Endothelial cell of umbilical vein (primary cell): ENCODE data around the gene PCDH7. TPM values are rescaled to one million over a fixed set of nuclear protein-coding genes. Genes with fewer than 3 reads are reported as not detected.
A peak's percentile ranks its signal among the peaks of the same experiment; 100 is the strongest.

Experiments
- Bru-seq: library from RNA; stranded (reverse); fragments of 400-500 nt; gene quantifications from one replicate; lab custom pipeline; 2021; lab: Mats Ljungman, UMichigan
- BruChase-seq, 2 experiments: library from RNA; stranded (reverse); fragments of 400-500 nt; gene quantifications; one replicate each; lab custom pipeline; 2021; lab: Mats Ljungman, UMichigan
- BruUV-seq: library from RNA; stranded (reverse); fragments of 400-500 nt; replicated peaks from 2 replicates; lab custom pipeline; 2021; lab: Mats Ljungman, UMichigan
- CTCF ChIA-PET: fragments of 300-600, 350-600 bp; sonication (Branson Sonifier 250); formaldehyde crosslinking; loops from one replicate; lab custom pipeline; 2021; ENCODE audit warnings: antibody characterized with exemption, inconsistent platforms; lab: Charles Lee
- POLR2A ChIA-PET: fragments of 300-600, 350-600 bp; sonication (Branson Sonifier 250); formaldehyde crosslinking; loops from one replicate; lab custom pipeline; 2021; ENCODE audit warnings: antibody characterized with exemption, inconsistent platforms; lab: Charles Lee
- DNase-seq: peaks from one replicate; pipeline ENCODE4 v3.0.0-alpha.2; 2011; ENCODE audit warnings: low read depth, low spot score
- FAIRE-seq: peaks from 2 replicates; lab custom pipeline; 2011; peaks lifted over from hg19 to GRCh38; lab: Jason Lieb, UNC
- H2AFZ ChIP-seq: 2 replicates; pipeline ENCODE4 v1.6.0; 2012; ENCODE audit warnings: low read depth, low read length, control low read depth, inconsistent platforms
- H3K27ac ChIP-seq: 2 replicates; pipeline ENCODE4 v1.5.1; 2011; ENCODE audit warnings: low read depth, mild to moderate bottlenecking, control low read depth, low read length, moderate library complexity; ENCODE audit not compliant: insufficient read depth
- H3K27me3 ChIP-seq, 2 experiments: 2 replicates each; pipeline versions ENCODE4 v1.6.0 to v1.6.1; 2011; ENCODE audit warnings: low read length in 2 of 2, mixed read lengths in 1 of 2; ENCODE audit not compliant: control insufficient read depth in 2 of 2, insufficient read depth in 2 of 2
- H3K36me3 ChIP-seq, 2 experiments: 2 replicates in 1 of 2; 3 replicates in 1 of 2; pipeline ENCODE4 v1.5.1; 2011; ENCODE audit warnings: low read length in 2 of 2, mild to moderate bottlenecking in 1 of 2, moderate library complexity in 1 of 2; ENCODE audit not compliant: control insufficient read depth in 2 of 2, insufficient read depth in 2 of 2; ENCODE audit errors: extremely low read depth in 1 of 2
- H3K4me1 ChIP-seq: 3 replicates; pipeline ENCODE4 v1.5.1; 2011; ENCODE audit warnings: mild to moderate bottlenecking, low read length; ENCODE audit not compliant: control insufficient read depth, insufficient read depth; ENCODE audit errors: extremely low read depth
- H3K4me2 ChIP-seq: 2 replicates; pipeline ENCODE4 v1.6.1; 2011; ENCODE audit warnings: low read length, control low read depth, mixed read lengths; ENCODE audit not compliant: insufficient read depth
- H3K4me3 ChIP-seq, 3 experiments: fragments of 200-600 bp in 1 of 3; sonication (generic), shearing (Covaris generic) in 1 of 3; replicated peaks in 1 of 3; 2 replicates each; pipeline ENCODE4 v1.5.1; 2011 to 2016; ENCODE audit warnings: control low read depth in 3 of 3, low read length in 3 of 3, mild to moderate bottlenecking in 2 of 3, inconsistent platforms in 1 of 3, low read depth in 1 of 3, moderate library complexity in 1 of 3; ENCODE audit not compliant: insufficient read depth in 1 of 3
- H3K79me2 ChIP-seq: 2 replicates; pipeline ENCODE4 v1.6.0; 2012; ENCODE audit warnings: low read length, inconsistent platforms; ENCODE audit not compliant: control insufficient read depth, insufficient read depth
- H3K9ac ChIP-seq: replicated peaks from 2 replicates; pipeline ENCODE3; 2011; ENCODE audit warnings: low read length, control low read depth; ENCODE audit not compliant: insufficient read depth; ENCODE audit errors: extremely low read depth
- H3K9me1 ChIP-seq: replicated peaks from 3 replicates; pipeline ENCODE4 v1.6.0; 2011; ENCODE audit warnings: mild to moderate bottlenecking, low read length; ENCODE audit not compliant: control insufficient read depth, insufficient read depth; ENCODE audit errors: extremely low read depth
- H3K9me3 ChIP-seq: replicated peaks from 2 replicates; pipeline ENCODE4 v1.5.1; 2012; ENCODE audit warnings: low read length, inconsistent platforms; ENCODE audit not compliant: control insufficient read depth, insufficient read depth
- H4K20me1 ChIP-seq: replicated peaks from 2 replicates; pipeline ENCODE3; 2011; ENCODE audit warnings: mild to moderate bottlenecking, low read length; ENCODE audit not compliant: control insufficient read depth, insufficient read depth; ENCODE audit errors: extremely low read depth
- FOS ChIP-seq: IDR thresholded peaks from 2 replicates; pipeline ENCODE4 v1.6.1; 2011; ENCODE audit warnings: mild to moderate bottlenecking, low read length, moderate library complexity, borderline replicate concordance; ENCODE audit not compliant: insufficient read depth
- GATA2 ChIP-seq: IDR thresholded peaks from 2 replicates; pipeline ENCODE4 v1.7.0; 2011; ENCODE audit warnings: low read depth, mild to moderate bottlenecking, moderate library complexity, mixed read lengths, low read length; ENCODE audit not compliant: insufficient read length, insufficient read depth
- JUN ChIP-seq: IDR thresholded peaks from 2 replicates; pipeline ENCODE4 v1.6.1; 2011; ENCODE audit warnings: borderline replicate concordance, low read depth; ENCODE audit not compliant: insufficient read length, insufficient read depth
- MYC ChIP-seq: IDR thresholded peaks from one replicate; pipeline ENCODE4 v1.6.1; 2011; ENCODE audit warnings: mild to moderate bottlenecking, low read depth, low read length
- POLR2A ChIP-seq: IDR thresholded peaks from 2 replicates; pipeline ENCODE4 v1.6.1; 2012; ENCODE audit warnings: low read depth, mild to moderate bottlenecking, control low read depth, low read length
- dilution Hi-C: fragments of 300-500 bp; cut with MboI; formaldehyde crosslinking; loops from one replicate; pipeline ENCODE4 v1.15.0; 2019; ENCODE audit warnings: low sequenced_read_pairs; ENCODE audit not compliant: extremely low pct_ligation_motif_present
- intact Hi-C: fragments of 100-400 bp; cut with micrococcal nuclease; formaldehyde crosslinking; loops from one replicate; pipeline ENCODE4 v1.10.0; 2022
- long read RNA-seq: library from polyadenylated mRNA; stranded (forward); transcript quantifications from one replicate; pipeline ENCODE4 v2.0.0, GENCODE V29; 2021
- polyA minus RNA-seq, 3 experiments: library from RNA; depleted of rRNA, polyadenylated mRNA; stranded (reverse); fragments of >200 nt; gene quantifications; 1 replicate in 1 of 3; 2 replicates in 2 of 3; pipeline ENCODE4 v1.2.3, GENCODE V29; 2011
- polyA plus RNA-seq, 4 experiments: library from polyadenylated mRNA; depleted of rRNA in 3 of 4; stranded (reverse) in 3 of 4; unstranded in 1 of 4; fragments of >200 nt; gene quantifications; 2 replicates each; pipeline versions ENCODE4 v1.2.1 to v1.2.3, GENCODE V29; 2011 to 2012; ENCODE audit warnings: missing spikeins in 1 of 4
- total RNA-seq: library from RNA; stranded (reverse); gene quantifications from 2 replicates; pipeline ENCODE4 v1.2.3, GENCODE V29; 2021
- TF ChIP-seq, protein P1 (sequence below): IDR thresholded peaks from 2 replicates; pipeline ENCODE4 v1.6.1; 2011; ENCODE audit not compliant: insufficient read depth, insufficient read length
- TF ChIP-seq, protein P2 (sequence below), 2 donors: IDR thresholded peaks; 1 replicate in 1 of 2; 2 replicates in 1 of 2; pipeline ENCODE4 v1.5.1; 2011; ENCODE audit warnings: low read length in 2 of 2, mild to moderate bottlenecking in 2 of 2, moderate library complexity in 2 of 2, control low read depth in 1 of 2, inconsistent platforms in 1 of 2, low read depth in 1 of 2; ENCODE audit not compliant: insufficient read depth in 1 of 2; ENCODE audit errors: extremely low read depth in 1 of 2

The PCDH7 gene, protein sequence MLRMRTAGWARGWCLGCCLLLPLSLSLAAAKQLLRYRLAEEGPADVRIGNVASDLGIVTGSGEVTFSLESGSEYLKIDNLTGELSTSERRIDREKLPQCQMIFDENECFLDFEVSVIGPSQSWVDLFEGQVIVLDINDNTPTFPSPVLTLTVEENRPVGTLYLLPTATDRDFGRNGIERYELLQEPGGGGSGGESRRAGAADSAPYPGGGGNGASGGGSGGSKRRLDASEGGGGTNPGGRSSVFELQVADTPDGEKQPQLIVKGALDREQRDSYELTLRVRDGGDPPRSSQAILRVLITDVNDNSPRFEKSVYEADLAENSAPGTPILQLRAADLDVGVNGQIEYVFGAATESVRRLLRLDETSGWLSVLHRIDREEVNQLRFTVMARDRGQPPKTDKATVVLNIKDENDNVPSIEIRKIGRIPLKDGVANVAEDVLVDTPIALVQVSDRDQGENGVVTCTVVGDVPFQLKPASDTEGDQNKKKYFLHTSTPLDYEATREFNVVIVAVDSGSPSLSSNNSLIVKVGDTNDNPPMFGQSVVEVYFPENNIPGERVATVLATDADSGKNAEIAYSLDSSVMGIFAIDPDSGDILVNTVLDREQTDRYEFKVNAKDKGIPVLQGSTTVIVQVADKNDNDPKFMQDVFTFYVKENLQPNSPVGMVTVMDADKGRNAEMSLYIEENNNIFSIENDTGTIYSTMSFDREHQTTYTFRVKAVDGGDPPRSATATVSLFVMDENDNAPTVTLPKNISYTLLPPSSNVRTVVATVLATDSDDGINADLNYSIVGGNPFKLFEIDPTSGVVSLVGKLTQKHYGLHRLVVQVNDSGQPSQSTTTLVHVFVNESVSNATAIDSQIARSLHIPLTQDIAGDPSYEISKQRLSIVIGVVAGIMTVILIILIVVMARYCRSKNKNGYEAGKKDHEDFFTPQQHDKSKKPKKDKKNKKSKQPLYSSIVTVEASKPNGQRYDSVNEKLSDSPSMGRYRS (N-terminal part only)
- total RNA-seq (16.6 and 21.0 TPM in 2 replicates), polyA plus RNA-seq (9.5 and 11.1 TPM in 2 replicates), polyA minus RNA-seq (33.1 and 35.9 TPM in 2 replicates), Bru-seq, nascent RNA (percentile 75 among the genes with signal in this experiment), BruChase-seq, experiment 1, labeled RNA remaining after a 6-hour chase (percentile 83 among the genes with signal in this experiment), BruChase-seq, experiment 2, labeled RNA remaining after a 2-hour chase (percentile 80 among the genes with signal in this experiment)
- 10.1 and 10.3 TPM in 2 replicates for polyA plus RNA-seq (2011; cell fraction: cytosol; rRNA removed)
- polyA plus RNA-seq (2011; cell fraction: nucleus; rRNA removed) = 13.6 and 13.7 TPM in 2 replicates
- 2.9 and 6.6 TPM in 2 replicates for polyA plus RNA-seq (2012)
- 13.4 TPM for polyA minus RNA-seq (2011; cell fraction: cytosol; rRNA and poly(A)+ RNA removed)
- polyA minus RNA-seq (2011; cell fraction: nucleus; rRNA and poly(A)+ RNA removed) = 61.7 and 67.5 TPM in 2 replicates
- long read RNA-seq, full-length matches to known transcripts = 30 of 32 reads
- long read RNA-seq, partial matches to known transcripts = 0 of 32 reads
- long read RNA-seq, other reads (novel, unspliced or antisense) = 2 of 32 reads

DNA sequence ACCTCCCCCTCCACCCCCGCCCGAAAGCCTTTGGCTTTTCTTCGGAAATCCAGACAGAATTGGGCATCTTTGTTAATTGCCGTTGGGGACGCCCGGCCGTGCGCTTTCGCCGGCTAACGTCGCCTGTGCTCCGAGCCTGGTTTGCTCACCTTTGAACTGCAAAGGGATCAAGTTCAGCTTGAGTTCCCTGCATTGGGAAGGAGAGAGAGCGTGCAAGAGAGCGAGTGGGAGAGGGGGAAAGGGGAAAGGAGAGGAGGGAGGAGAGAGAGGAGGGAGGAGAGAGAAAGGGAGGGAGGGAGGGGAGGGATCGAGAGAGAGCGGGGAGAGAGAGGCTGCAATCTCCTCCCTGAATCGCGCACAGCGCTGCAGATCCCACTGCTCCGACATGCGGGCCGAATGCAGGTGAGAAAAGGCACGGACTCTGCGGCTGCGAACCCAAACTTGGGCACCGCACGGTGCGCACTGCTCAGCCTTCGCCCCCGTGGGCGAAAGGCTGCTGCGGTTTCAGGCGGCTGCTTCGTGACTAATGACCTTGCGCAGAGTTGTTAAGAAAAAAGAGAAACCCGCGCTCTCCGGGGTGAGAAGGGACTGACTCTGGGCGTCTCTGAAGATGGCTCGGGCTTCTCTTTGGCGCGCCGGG, at the start of gene PCDH7:
Gene PCDH7, plus strand, starts transcription at position 349 of the 640 bp plus-strand sequence. CDS start 1,054 bp downstream, outside the sequence.
- Histone ChIP-seq H4K20me1 (no peaks in the 10 kb centered on the region), H3K4me1 (peaks cover 40% of the 10 kb centered on the region), H3K4me3 (peak within 1 kb of the TSS; percentile 34 to 53 (median 47)), H3K9me1 (no peaks in the 10 kb centered on the region), H3K36me3 (no peaks in the 10 kb centered on the region), H2AFZ (peak within 1 kb of the TSS; percentile 87), H3K9ac (peak within 1 kb of the TSS; percentile 62), H3K27me3 (no peaks in the 10 kb centered on the region), H3K79me2 (peaks cover 43% of the 10 kb centered on the region), H3K27ac (peak within 1 kb of the TSS; percentile 57), H3K4me2 (peak within 1 kb of the TSS; percentile 84), H3K9me3 (no peaks in the 10 kb centered on the region)
- FAIRE-seq (peak; percentile 50), DNase-seq (peak; percentile 61)
- no TSS peak for BruUV-seq
- CTCF ChIA-PET = interaction anchor here (1.1 to 2.7 kb wide), 5 partner anchors 33 to 645 kb away, joined by 3 to 29 read pairs (median 5); no protein-coding TSS in a partner anchor
- TF ChIP-seq FOS (peak; percentile 5), JUN (no peak), MYC (no peak), GATA2 (no peak), POLR2A (peak; percentile 23)
- TF ChIP-seq, protein P1, sequence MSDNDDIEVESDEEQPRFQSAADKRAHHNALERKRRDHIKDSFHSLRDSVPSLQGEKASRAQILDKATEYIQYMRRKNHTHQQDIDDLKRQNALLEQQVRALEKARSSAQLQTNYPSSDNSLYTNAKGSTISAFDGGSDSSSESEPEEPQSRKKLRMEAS = no peak
- TF ChIP-seq, protein P2, sequence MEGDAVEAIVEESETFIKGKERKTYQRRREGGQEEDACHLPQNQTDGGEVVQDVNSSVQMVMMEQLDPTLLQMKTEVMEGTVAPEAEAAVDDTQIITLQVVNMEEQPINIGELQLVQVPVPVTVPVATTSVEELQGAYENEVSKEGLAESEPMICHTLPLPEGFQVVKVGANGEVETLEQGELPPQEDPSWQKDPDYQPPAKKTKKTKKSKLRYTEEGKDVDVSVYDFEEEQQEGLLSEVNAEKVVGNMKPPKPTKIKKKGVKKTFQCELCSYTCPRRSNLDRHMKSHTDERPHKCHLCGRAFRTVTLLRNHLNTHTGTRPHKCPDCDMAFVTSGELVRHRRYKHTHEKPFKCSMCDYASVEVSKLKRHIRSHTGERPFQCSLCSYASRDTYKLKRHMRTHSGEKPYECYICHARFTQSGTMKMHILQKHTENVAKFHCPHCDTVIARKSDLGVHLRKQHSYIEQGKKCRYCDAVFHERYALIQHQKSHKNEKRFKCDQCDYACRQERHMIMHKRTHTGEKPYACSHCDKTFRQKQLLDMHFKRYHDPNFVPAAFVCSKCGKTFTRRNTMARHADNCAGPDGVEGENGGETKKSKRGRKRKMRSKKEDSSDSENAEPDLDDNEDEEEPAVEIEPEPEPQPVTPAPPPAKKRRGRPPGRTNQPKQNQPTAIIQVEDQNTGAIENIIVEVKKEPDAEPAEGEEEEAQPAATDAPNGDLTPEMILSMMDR (IDR thresholded peaks at IDR 0.05; ENCODE audit: extremely low read depth in 1 of 2, insufficient read depth in 1 of 2, low read depth in 1 of 2, low read length in 2 of 2) = no peak
- dilution Hi-C loops = no loop called here
- intact Hi-C loops = loop anchor here (1.0 kb wide), 3 partner anchors 8 to 143 kb away; no protein-coding TSS in a partner anchor
- POLR2A ChIA-PET = no interaction called here
